ENCODE measurements around the gene MYRIP.
"Not testable (repeated sequence)": the region's sequence is repeated elsewhere in the genome, so short reads cannot be mapped to it uniquely, and the experiment has no call there.

Gene MYRIP

DNA sequence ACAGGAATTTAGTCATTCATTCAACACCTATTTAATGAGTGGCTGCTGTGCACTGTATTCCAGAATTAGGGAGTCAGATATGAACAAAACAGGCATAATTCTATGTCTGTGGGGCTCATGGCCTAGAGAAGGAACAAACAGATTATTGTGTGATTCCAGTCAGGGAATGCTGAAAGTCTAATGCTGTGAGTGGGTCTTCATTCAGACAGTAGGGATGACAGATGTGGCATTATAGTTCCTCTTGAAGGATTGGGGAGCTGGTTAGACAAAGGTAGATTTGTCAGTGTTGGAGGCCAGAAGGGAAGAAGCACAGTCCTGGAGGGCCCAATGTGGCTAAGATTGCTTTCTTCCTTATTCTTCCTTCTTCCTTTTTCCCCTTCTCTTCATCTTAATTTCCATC lies 273.7 kb downstream of the MYRIP start:
- DNase-seq (ENCODE audit: low read depth in 2 of 2), result no peak

- DNase-seq (ENCODE audit: low read depth in 2 of 2), result not testable (repeated sequence)
Observed at GRCh38 chr3:40084424-40084823, 275.0 kb downstream of the MYRIP start.

- no peak for DNase-seq (ENCODE audit: low read depth in 2 of 2)
Observed at GRCh38 chr3:40086890-40087883, 277.8 kb downstream of the MYRIP start.

DNA sequence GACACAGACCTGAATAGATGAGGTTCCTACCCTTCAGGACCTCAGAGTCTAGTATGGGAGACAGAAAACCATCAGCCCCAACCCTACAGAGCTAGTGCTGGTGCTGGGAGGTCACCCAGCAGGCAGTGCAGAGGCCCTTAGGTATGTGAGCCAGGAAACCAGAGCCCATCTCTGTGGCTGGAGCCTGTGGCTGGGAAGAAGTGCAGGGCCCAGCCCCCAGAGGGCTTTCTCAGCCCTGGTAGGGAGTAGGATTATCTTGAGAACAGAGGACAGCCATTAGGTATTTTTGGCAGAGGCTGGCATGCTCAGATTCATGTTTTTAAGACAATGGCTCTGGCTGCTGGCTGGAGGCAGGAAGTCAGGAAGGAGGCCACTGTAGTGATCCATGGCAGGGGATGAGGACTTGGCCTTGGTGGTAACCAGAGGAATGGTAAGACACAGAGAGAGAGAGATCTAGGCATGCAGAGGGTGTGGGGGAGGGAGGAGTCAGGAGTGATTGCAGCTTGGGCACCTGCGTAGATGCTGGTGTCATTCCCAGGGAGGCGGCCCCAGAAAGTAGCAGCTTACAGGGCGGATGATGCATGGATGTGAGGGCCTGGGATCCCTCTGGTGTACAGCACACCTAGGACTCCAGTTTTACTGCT lies 279.2 kb downstream of the MYRIP start:
- DNase-seq (ENCODE audit: low read depth in 2 of 2), result no peak

DNA sequence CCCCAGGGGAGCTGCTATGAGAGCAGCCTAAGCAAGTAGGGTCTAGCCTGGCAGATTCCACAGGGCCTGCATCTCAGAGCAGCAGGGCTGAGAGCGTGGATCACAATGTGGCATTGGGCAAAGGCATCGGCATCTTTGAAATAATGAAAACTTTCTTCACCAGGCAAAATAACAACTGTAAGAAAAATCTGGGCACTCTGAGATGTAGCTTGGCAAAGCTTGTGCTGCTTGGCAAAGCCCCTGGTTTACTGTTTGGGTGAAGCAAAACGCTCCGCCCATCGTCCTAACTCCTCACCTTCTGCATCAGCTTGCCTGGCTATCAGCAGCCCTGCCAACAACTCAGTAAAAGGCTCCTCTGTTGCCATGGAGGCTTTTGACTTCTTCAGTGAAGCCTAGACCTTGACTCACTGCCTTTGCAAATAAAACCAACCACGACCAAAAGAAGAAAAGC lies 287.3 kb downstream of the MYRIP start:
- DNase-seq (ENCODE audit: low read depth in 2 of 2), result no peak

- no peak for DNase-seq (ENCODE audit: low read depth in 2 of 2)
Observed at GRCh38 chr3:40097131-40098117, 288.0 kb downstream of the MYRIP start.

GRCh38 chr3:40098261-40098759 lies 288.9 kb downstream of the MYRIP start:
- DNase-seq (ENCODE audit: low read depth in 2 of 2), result no peak

DNA sequence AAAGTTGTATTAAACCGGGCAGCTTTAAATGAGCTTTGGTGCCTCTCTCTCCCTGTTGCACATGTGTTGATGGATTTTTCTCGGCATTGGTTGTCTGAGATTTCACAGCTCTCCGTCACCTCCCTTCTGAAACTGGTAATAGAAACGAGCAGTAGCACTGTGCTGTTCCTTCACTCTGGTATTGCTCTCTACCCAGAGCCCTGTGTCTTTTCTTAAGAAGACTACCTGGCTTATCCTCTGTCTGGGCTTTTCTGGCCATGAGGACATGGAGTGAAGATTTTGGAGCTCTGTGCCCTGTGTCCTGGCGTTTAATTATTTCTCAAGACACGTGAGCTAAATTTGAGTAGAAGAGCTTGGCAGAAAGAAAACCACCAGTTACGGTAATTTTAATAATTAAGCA lies 290.5 kb downstream of the MYRIP start:
- no peak for DNase-seq (ENCODE audit: low read depth in 2 of 2)

GRCh38 chr3:40102182-40102581 lies 292.8 kb downstream of the MYRIP start:
- no peak for DNase-seq (ENCODE audit: low read depth in 2 of 2)

GRCh38 chr3:40103829-40104228 lies 294.4 kb downstream of the MYRIP start:
- DNase-seq (ENCODE audit: low read depth in 2 of 2), result no peak

- no peak for DNase-seq (ENCODE audit: low read depth in 2 of 2)
Observed at GRCh38 chr3:40104441-40104840, 295.0 kb downstream of the MYRIP start.

GRCh38 chr3:40108643-40109042 lies 299.2 kb downstream of the MYRIP start:
- DNase-seq (ENCODE audit: low read depth in 2 of 2), result no peak

DNA sequence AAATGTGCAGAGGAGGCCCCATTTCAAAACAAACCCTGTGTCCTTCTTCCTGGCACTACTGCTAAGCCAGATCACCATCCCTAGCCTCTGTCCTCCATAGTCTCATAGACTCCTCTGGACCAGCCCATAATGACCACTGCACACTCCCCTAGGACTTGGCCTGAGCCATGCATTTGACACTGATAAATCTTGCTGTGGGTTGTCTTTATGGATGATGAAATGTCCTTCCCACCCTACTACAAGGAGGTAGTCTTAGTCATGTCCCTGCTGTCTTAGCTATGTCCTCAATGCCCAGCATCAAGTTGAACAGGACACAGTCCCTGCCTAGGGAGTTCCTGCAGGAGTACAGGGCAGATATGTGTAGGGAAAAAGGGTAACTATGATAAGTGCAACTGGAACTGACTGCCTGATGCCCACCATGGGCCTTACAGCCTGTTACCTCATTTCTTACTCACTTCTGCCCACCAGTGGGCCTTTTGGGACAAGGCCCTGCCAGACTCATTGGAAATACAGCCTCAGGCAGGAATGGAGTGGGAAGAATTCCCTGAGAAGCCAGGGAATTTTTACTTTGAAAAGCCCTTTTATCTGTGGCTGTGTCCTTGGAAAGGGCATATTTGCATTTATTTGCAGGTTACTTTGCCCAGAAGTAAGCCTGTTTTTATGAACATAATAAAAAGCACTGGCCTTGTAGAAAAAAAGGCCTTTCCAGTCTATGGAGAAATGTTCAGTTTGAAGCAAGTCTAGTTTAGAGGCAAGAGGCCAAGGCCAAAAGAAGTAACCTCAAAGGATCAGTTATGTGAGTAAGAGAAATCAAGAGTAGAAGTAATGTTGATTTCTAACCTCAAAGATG lies 300.5 kb downstream of the MYRIP start:
- DNase-seq (ENCODE audit: low read depth in 2 of 2), result no peak

DNA sequence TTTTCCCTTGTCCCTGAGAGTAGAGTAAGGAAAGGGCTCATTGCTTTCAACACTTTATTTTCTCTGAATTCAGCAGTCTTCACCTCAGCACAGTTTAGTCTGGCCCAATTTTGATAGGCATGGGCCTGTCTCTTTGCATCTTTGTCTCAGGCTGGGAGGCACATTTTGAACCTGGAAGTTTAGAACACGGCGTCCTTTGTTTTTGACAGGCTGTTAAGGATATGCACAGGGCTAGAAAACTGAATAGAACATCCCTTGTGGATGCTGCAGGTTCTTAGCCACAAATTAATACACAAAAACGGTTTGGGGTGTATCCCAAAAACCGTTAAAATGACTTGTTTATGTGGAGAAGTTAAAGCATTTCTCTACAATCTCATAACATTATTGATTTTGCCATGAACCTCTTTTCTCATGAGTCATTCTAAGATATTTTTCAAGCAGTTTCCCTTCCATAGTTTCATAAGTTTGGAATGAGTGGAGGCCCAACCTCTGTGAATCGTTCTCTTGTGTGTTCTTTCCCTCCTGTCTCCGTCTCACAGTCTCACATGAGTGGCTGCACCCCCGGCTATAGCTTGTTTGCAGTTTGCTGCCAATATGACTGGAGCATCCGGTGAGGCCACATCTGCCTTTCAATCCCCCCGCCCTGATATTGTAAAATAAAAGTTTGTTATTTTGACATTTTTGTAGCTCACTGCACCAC lies 307.2 kb downstream of the MYRIP start:
- no peak for DNase-seq (ENCODE audit: low read depth in 2 of 2)

- DNase-seq (ENCODE audit: low read depth in 2 of 2), result no peak
Observed at GRCh38 chr3:40118091-40118490, 308.7 kb downstream of the MYRIP start.

DNA sequence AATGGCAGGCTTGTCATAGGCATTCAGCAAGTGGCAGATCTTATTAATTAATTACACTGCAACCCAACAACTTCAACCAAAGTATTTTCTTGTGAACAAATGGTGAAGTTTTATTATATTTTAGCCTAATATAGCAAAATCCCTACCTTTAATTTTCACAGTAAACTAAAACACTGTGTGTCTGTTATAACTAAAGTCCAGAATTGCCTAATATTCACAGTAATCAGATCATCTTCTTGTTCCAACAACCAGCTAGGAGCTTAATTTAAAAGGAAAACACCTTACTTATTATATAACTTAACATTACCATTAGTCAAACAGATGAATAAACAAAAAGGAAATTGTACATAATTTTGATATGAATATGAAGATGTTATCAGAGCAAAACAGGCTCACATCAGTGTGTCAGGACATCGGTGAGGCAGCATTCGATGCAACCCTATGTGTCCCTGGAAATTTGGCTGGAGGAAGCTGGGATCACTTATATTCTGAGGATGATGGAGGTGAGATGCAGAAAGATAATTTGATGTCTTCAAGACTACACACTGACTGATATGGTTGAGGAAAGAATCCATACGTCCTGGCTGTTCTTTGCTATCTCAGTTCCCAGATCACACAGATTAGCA lies 310.8 kb downstream of the MYRIP start:
- DNase-seq (ENCODE audit: low read depth in 2 of 2), result no peak

GRCh38 chr3:40120806-40121205 lies 311.4 kb downstream of the MYRIP start:
- DNase-seq (ENCODE audit: low read depth in 2 of 2), result no peak

DNA sequence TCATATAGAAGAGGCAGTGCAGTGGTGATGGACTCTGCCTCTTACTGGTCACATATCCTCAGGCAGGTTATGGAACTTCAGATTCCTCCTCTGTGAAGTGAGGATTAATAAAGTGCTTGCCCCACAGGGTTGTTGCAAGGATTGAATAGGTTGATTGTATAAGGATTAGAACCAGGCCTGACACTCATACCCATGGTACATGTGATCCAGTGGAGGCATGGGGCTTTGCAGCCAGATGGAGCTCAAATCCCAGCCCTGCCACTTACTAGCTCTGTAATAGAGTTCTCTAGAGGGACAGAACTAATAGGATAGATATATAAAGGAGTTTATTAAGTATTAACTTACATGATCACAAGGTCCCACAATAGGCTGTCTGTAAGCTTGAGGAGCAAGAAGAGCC lies 315.5 kb downstream of the MYRIP start:
- no peak for DNase-seq (ENCODE audit: low read depth in 2 of 2)

- no peak for DNase-seq (ENCODE audit: low read depth in 2 of 2)
Observed at GRCh38 chr3:40128166-40128565, 318.8 kb downstream of the MYRIP start.

DNA sequence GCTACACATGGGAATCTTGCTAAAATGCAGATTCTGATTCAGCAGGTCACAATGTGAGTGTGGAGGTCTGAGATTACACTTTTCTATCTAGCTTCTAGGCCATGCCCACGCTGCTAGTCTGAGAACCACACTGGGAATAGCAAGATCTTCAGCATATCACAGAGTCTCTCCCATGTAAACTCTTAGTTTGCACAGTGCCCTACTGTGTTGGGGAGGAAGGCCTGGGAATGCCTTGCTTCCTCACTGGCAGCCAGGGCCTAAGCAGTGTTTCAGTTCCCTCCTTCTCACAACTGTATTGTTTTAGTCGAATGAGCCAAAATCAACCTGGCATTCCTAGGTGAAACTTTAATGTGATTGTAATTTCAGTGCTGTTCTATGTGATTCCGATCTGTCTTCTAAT lies 320.1 kb downstream of the MYRIP start:
- DNase-seq (ENCODE audit: low read depth in 2 of 2), result no peak

Data from stimulated activated CD4-positive, alpha-beta T cell treated with anti-CD3 and anti-CD28 coated beads, Interleukin-4, amount 100 ng/mL, for 48 hours (primary cell).